Stomach (tissue), 4 donors: Measurements from ENCODE around the gene AGMO.

Experiments
- EP300 ChIP-seq: sonication (generic); formaldehyde crosslinking; IDR thresholded peaks from one replicate; pipeline ENCODE4 v1.6.1; 2017; ENCODE audit warnings: antibody characterized with exemption
- POLR2A ChIP-seq, 4 donors: fragments of 450-650 bp; IDR thresholded peaks; one replicate each; pipeline ENCODE4 v1.6.1; 2016; ENCODE audit warnings: antibody characterized with exemption in 4 of 4, control low read depth in 2 of 4, mild to moderate bottlenecking in 1 of 4, moderate library complexity in 1 of 4
- POLR2AphosphoS5 ChIP-seq, 3 donors: sonication (generic); formaldehyde crosslinking; IDR thresholded peaks; one replicate each; pipeline ENCODE4 v1.6.1; 2016; ENCODE audit warnings: antibody characterized with exemption in 3 of 3
- TF ChIP-seq, protein P1 (sequence below), 7 experiments: fragments of 450-650 bp in 4 of 7; fragments of 200-600 bp in 3 of 7; sonication (generic) in 3 of 7; IDR thresholded peaks; one replicate each; pipeline ENCODE4 v1.5.1; 2016 to 2019; ENCODE audit warnings: antibody characterized with exemption in 7 of 7, control low read depth in 2 of 7, mild to moderate bottlenecking in 1 of 7

DNA sequence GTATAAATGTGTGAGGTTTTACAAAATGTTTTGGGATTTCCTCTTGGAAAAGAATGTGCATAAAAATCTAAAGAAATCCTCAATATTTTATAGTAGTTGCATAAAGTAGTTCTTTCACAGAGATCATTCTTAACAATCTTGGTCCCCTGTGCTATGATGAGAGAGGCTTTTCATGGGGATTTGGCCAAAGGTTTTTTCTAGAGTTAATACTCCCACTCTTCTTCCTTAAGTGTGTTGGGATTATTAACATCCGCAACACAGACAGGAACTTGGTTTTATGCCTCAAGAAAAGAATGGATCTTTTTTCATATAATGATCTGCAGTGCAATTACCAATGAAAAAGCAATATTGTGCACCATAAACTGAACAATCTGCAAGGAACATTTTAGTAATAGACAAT is 71.5 kb downstream of the AGMO start:
- TF ChIP-seq POLR2A (IDR thresholded peaks at IDR 0.05) (no peak), EP300 (no peak), POLR2AphosphoS5 (IDR thresholded peaks at IDR 0.05) (no peak)
- TF ChIP-seq, protein P1, sequence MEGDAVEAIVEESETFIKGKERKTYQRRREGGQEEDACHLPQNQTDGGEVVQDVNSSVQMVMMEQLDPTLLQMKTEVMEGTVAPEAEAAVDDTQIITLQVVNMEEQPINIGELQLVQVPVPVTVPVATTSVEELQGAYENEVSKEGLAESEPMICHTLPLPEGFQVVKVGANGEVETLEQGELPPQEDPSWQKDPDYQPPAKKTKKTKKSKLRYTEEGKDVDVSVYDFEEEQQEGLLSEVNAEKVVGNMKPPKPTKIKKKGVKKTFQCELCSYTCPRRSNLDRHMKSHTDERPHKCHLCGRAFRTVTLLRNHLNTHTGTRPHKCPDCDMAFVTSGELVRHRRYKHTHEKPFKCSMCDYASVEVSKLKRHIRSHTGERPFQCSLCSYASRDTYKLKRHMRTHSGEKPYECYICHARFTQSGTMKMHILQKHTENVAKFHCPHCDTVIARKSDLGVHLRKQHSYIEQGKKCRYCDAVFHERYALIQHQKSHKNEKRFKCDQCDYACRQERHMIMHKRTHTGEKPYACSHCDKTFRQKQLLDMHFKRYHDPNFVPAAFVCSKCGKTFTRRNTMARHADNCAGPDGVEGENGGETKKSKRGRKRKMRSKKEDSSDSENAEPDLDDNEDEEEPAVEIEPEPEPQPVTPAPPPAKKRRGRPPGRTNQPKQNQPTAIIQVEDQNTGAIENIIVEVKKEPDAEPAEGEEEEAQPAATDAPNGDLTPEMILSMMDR (IDR thresholded peaks at IDR 0.05): no peak
